B cell (primary cell): ENCODE data around the gene CCL7. TPM values are rescaled to one million over a fixed set of nuclear protein-coding genes. Genes with fewer than 3 reads are reported as not detected.

ENCODE experiments used
- ATAC-seq: fragments of 200-7000 bp; cut with Tn5 transposase; one replicate; pipeline ENCODE4 v1.10.0; 2021; ENCODE audit warnings: low read depth, mild to moderate bottlenecking, moderate number of reproducible peaks, moderate library complexity
- CTCF ChIA-PET: fragments of 350-600 bp; sonication (Branson Sonifier 250); formaldehyde crosslinking; loops from one replicate; lab custom pipeline; 2021; ENCODE audit warnings: antibody characterized with exemption, inconsistent platforms; lab: Charles Lee
- POLR2A ChIA-PET: fragments of 350-600 bp; sonication (Branson Sonifier 250); formaldehyde crosslinking; loops from one replicate; lab custom pipeline; 2021; ENCODE audit warnings: antibody characterized with exemption; lab: Charles Lee
- DNase-seq: peaks from one replicate; pipeline ENCODE4 v3.0.0; 2013
- H2AFZ ChIP-seq: 2 replicates; pipeline ENCODE4 v1.6.1; 2012; ENCODE audit warnings: mild to moderate bottlenecking, low read depth, low read length; ENCODE audit not compliant: insufficient read depth, poor library complexity, severe bottlenecking
- H3K27ac ChIP-seq, 2 donors: 1 replicate in 1 of 2; 2 replicates in 1 of 2; pipeline ENCODE4 v1.5.1; 2012 to 2013; ENCODE audit warnings: low read length in 2 of 2, mild to moderate bottlenecking in 2 of 2, moderate library complexity in 1 of 2
- H3K27me3 ChIP-seq, 4 experiments: fragments of 200-600 bp in 1 of 4; sonication (generic) in 1 of 4; replicated peaks in 1 of 4; 1 replicate in 2 of 4; 2 replicates in 2 of 4; pipeline versions ENCODE4 v1.6.1 to v1.7.0; 2013 to 2016; ENCODE audit warnings: low read length in 3 of 4, mild to moderate bottlenecking in 2 of 4, mixed read lengths in 1 of 4, moderate library complexity in 1 of 4; ENCODE audit not compliant: insufficient read depth in 4 of 4, control insufficient read depth in 3 of 4; ENCODE audit errors: control extremely low read depth in 1 of 4
- H3K36me3 ChIP-seq, 2 experiments: replicated peaks in 1 of 2; 1 replicate in 1 of 2; 2 replicates in 1 of 2; pipeline versions ENCODE4 v1.6.1 to v1.7.1; 2013; ENCODE audit warnings: low read length in 1 of 2; ENCODE audit not compliant: insufficient read depth in 2 of 2, control insufficient read depth in 1 of 2; ENCODE audit errors: control extremely low read depth in 1 of 2, extremely low read depth in 1 of 2
- H3K4me1 ChIP-seq, 2 donors: fragments of 200-600 bp in 1 of 2; sonication (generic) in 1 of 2; 1 replicate in 1 of 2; 2 replicates in 1 of 2; pipeline versions ENCODE4 v1.5.1 to v1.6.1; 2013 to 2017; ENCODE audit warnings: low read length in 2 of 2; ENCODE audit not compliant: control insufficient read depth in 2 of 2, insufficient read depth in 2 of 2
- H3K4me2 ChIP-seq: replicated peaks from 2 replicates; pipeline ENCODE3; 2012; ENCODE audit warnings: mild to moderate bottlenecking, low read depth, low read length; ENCODE audit not compliant: poor library complexity, severe bottlenecking
- H3K4me3 ChIP-seq, 5 experiments: fragments of 200-600 bp in 1 of 5; sonication (generic) in 1 of 5; 1 replicate in 3 of 5; 2 replicates in 2 of 5; pipeline versions ENCODE4 v1.5.1 to v1.7.0; 2011 to 2016; ENCODE audit warnings: low read length in 4 of 5, mild to moderate bottlenecking in 4 of 5, low read depth in 2 of 5, control low read depth in 1 of 5, moderate library complexity in 1 of 5; ENCODE audit not compliant: insufficient read depth in 1 of 5; ENCODE audit errors: control extremely low read depth in 1 of 5, extremely low read depth in 1 of 5
- H3K79me2 ChIP-seq: fragments of 200-600 bp; sonication (generic); one replicate; pipeline ENCODE4 v1.6.0; 2016; ENCODE audit warnings: low read length; ENCODE audit not compliant: control insufficient read depth, insufficient read depth
- H3K9ac ChIP-seq: fragments of 200-600 bp; sonication (generic); 2 replicates; pipeline ENCODE4 v1.6.1; 2017; ENCODE audit warnings: mild to moderate bottlenecking, low read length, moderate library complexity
- H3K9me3 ChIP-seq, 3 donors: one replicate each; pipeline versions ENCODE4 v1.6.1 to v1.7.1; 2013; ENCODE audit warnings: low read length in 2 of 3; ENCODE audit not compliant: control insufficient read depth in 2 of 3, insufficient read depth in 1 of 3; ENCODE audit errors: control extremely low read depth in 1 of 3
- H4K20me1 ChIP-seq: 2 replicates; pipeline ENCODE4 v1.6.0; 2012; ENCODE audit warnings: mild to moderate bottlenecking, low read length; ENCODE audit not compliant: insufficient read depth, control insufficient read depth, poor library complexity, severe bottlenecking
- H3K27ac Mint-ChIP-seq: one replicate; pipeline ENCODE4 v1.8.0; 2021; ENCODE audit warnings: mixed read lengths
- H3K27me3 Mint-ChIP-seq: one replicate; pipeline ENCODE4 v1.8.0; 2021; ENCODE audit warnings: mixed read lengths
- H3K4me1 Mint-ChIP-seq: one replicate; pipeline ENCODE4 v1.8.0; 2021; ENCODE audit warnings: mixed read lengths
- H3K4me3 Mint-ChIP-seq: one replicate; pipeline ENCODE4 v1.8.0; 2021; ENCODE audit warnings: mixed read lengths
- H3K9me3 Mint-ChIP-seq: one replicate; pipeline ENCODE4 v1.8.0; 2022; ENCODE audit warnings: mixed read lengths; ENCODE audit not compliant: insufficient read depth
- CTCF ChIP-seq: fragments of 200-600 bp; IDR thresholded peaks from one replicate; pipeline ENCODE4 v1.8.0; 2022; ENCODE audit warnings: antibody characterized with exemption, mild to moderate bottlenecking
- EZH2 ChIP-seq: IDR thresholded peaks from 2 replicates; pipeline ENCODE4 v1.6.1; 2012; ENCODE audit warnings: borderline replicate concordance, low read depth, mild to moderate bottlenecking, moderate library complexity, low read length; ENCODE audit not compliant: insufficient read depth, poor library complexity, severe bottlenecking
- WGBS: methylation state at CpG from one replicate; pipeline ENCODE4 v1.1.5; 2013; ENCODE audit warnings: missing lambda C conversion rate; ENCODE audit not compliant: insufficient coverage; 5-methylcytosine and 5-hydroxymethylcytosine counted together
- intact Hi-C: fragments of 100-400 bp; cut with micrococcal nuclease; formaldehyde crosslinking; loops from one replicate; pipeline ENCODE4 v1.10.0; 2022
- polyA minus RNA-seq: library from RNA; depleted of rRNA, polyadenylated mRNA; stranded (reverse); fragments of >200 nt; gene quantifications from 2 replicates; pipeline ENCODE4 v1.2.3, GENCODE V29; 2012
- polyA plus RNA-seq: library from polyadenylated mRNA; depleted of rRNA; stranded (reverse); fragments of >200 nt; gene quantifications from 2 replicates; pipeline ENCODE4 v1.2.3, GENCODE V29; 2012
- total RNA-seq, 2 donors: library from RNA; stranded (reverse); fragments of 120-200 nt in 1 of 2; gene quantifications; 1 replicate in 1 of 2; 2 replicates in 1 of 2; pipeline versions ENCODE4 v1.2.3 to v1.2.4, GENCODE V29; 2013 to 2022

CCL7 gene
- not detected in 2 replicates for total RNA-seq
- not detected for total RNA-seq (2013)
- polyA plus RNA-seq = not detected in 2 replicates
- not detected in 2 replicates for polyA minus RNA-seq

- H3K79me2 ChIP-seq = no peaks in the 10 kb centered on the region
- DNase-seq (no peak), ATAC-seq (no peak)
- CTCF ChIA-PET = no interaction called here
- POLR2A ChIA-PET = no interaction called here
- 20% methylated on average over 1 of the region's 1 CpG for WGBS
- no peaks in the 10 kb centered on the region for H3K4me1 ChIP-seq
- peaks cover 0 to 17% (median 10%) of the 10 kb centered on the region in 4 experiments for H3K27me3 ChIP-seq
- H3K4me1 Mint-ChIP-seq = no peaks in the 10 kb centered on the region
- H3K27ac ChIP-seq = no peak within 1 kb of the TSS
- no peaks in the 10 kb centered on the region for H3K36me3 ChIP-seq
- peaks cover 68% of the 10 kb centered on the region for H3K27me3 Mint-ChIP-seq
- H4K20me1 ChIP-seq = no peaks in the 10 kb centered on the region
- TF ChIP-seq CTCF = no peak
- no peak for TF ChIP-seq EZH2
- H3K4me3 Mint-ChIP-seq = no peak within 1 kb of the TSS
- no peak within 1 kb of the TSS for H3K4me2 ChIP-seq
- H3K9ac ChIP-seq = no peak within 1 kb of the TSS
- no peaks in the 10 kb centered on the region for H3K9me3 Mint-ChIP-seq
- no peak within 1 kb of the TSS for H2AFZ ChIP-seq
- H3K9me3 ChIP-seq = no peaks in the 10 kb centered on the region
- no peak within 1 kb of the TSS for H3K27ac Mint-ChIP-seq
- intact Hi-C loops = no loop called here
- H3K4me3 ChIP-seq = no peak within 1 kb of the TSS
Measured at GRCh38 chr17:34269969-34270368, at the start of gene CCL7. Gene CCL7, plus strand, starts transcription at chr17:34270221. Its CDS starts 70 bp downstream, at chr17:34270291.

- Histone ChIP-seq H4K20me1 (no peaks in the 10 kb centered on the region), H3K79me2 (no peaks in the 10 kb centered on the region), H3K9me3 (peaks cover 0 to 5% (median 0%) of the 10 kb centered on the region in 3 donors), H3K27ac (no peak overlapping the region), H3K27me3 (peaks cover 0 to 11% (median 2%) of the 10 kb centered on the region in 4 experiments), H2AFZ (no peak overlapping the region), H3K4me2 (no peak overlapping the region), H3K4me3 (no peak overlapping the region), H3K9ac (no peak overlapping the region), H3K4me1 (no peaks in the 10 kb centered on the region), H3K36me3 (no peaks in the 10 kb centered on the region)
- peaks cover 4% of the 10 kb centered on the region for H3K9me3 Mint-ChIP-seq
- H3K4me1 Mint-ChIP-seq = peaks cover 4% of the 10 kb centered on the region
- ChIA-PET CTCF (interaction anchor here (1.0 kb wide), 1 partner anchor 20 kb away, joined by 3 read pairs; no protein-coding TSS in a partner anchor), POLR2A (no interaction called here)
- WGBS = 90% methylated on average over 1 of the region's 5 CpGs
- no peak overlapping the region for H3K4me3 Mint-ChIP-seq
- ATAC-seq (no peak), DNase-seq (no peak)
- H3K27ac Mint-ChIP-seq = no peak overlapping the region
- intact Hi-C loops = no loop called here
- H3K27me3 Mint-ChIP-seq = peaks cover 33% of the 10 kb centered on the region
- TF ChIP-seq EZH2 (no peak), CTCF (no peak)
Measured at GRCh38 chr17:34220752-34221395, 49.1 kb upstream of the CCL7 start.
